ENCODE results near the gene NOP53.
A peak's percentile ranks its signal among the peaks of the same experiment; 100 is the strongest.
"Not testable (repeated sequence)": the region's sequence is repeated elsewhere in the genome, so short reads cannot be mapped to it uniquely, and the experiment has no call there.

NOP53 gene

DNA sequence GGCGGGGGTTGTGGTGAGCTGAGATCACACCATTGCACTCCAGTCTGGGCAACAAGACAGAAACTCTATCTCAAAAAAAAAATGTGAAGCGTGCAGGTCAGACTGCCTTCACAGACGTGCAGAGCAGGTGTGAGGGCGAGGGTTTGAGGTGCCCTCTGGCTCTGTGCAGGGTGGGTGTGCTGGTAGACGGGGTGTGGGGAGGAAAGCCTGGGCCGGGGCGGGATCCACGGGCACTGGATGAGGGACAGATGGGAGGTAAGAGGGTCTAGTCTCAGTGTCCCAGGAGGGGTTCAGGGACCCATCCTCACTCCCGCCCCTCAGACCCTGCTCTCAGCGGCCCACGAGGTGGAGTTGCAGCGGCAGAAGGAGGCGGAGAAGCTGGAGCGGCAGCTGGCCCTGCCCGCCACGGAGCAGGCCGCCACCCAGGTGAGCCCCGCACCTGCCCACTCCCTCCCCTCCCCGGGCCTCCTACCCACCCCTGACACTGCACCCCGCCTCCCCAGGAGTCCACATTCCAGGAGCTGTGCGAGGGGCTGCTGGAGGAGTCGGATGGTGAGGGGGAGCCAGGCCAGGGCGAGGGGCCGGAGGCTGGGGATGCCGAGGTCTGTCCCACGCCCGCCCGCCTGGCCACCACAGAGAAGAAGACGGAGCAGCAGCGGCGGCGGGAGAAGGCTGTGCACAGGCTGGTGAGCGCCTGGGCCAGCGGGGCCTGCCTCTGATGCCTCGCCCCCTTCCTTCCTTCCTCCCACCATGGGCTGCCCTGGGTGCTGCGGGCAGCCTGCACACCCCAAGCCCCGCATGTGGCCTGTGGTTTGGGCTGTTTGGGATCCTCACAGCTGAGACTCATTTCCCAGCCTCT lies 9.1 kb downstream of the NOP53 start:
- DNase-seq (ENCODE audit: low spot score), result no peak

DNA sequence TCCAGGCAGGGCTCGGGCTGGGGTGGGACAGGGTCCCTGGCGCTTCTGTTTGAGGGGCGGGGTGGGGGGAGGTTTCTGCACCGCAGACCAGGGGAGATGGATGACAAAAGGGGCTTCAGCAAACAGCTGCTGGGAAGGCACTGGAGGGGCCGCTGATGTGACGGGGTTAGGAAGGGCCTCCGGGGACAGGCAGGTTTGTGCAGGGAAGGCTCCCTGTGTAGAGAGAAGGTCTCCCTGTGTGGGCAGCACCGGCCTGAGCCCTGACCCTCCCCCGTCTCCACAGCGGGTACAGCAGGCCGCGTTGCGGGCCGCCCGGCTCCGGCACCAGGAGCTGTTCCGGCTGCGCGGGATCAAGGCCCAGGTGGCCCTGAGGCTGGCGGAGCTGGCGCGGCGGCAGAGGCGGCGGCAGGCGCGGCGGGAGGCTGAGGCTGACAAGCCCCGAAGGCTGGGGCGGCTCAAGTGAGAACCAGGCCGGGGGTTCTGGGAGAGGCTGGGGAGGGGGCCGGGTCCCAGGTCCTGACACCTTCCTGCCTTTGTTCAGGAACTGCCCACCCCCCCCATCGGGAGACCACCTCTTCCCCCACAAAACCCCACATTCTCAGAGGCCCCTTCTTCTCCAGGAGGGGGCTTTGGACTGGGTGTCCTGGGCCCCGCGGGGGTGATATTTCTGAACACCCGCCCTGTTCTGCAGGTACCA lies 9.9 kb downstream of the NOP53 start:
- DNase-seq (ENCODE audit: low spot score), result no peak

DNA sequence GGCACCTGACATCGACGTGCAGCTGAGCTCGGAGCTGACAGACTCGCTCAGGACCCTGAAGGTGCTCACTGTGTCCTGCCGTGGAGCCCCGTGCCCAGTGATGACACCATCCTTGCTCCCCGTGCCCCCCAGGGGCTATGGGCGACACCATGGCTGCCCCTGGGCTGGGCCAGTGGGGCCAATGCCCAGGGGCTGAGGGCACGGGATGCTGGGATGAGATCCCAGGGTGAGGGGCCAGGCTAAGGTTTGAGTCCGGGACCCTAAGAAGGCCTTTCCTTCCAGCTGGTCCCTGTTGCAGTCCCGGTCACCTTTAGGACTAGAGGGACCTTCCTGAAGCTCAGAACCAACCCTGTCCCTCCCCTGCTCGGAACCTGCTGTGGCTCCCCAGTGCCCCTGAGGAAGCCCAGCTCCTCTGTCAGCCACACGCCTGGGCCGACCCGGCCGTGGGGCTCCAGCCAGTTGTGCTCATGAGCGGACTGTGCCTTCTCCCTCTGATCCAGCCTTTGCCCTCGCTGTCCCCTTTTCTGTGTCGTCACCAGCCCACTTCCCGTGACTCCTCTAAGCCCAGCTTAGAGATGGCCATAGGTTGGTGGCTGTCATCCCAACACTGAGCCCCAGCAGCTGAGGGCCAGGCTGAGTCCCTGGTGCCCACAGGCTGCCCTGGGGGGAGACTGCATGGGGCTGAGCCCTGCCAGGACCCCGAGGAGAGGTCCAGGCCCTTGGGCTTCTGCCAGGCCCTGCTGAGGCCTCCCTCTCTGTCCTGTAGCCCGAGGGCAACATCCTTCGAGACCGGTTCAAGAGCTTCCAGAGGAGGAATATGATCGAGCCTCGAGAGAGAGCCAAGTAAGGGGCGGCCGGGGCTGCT lies 10.6 kb downstream of the NOP53 start:
- no peak for DNase-seq (ENCODE audit: low spot score)

DNA sequence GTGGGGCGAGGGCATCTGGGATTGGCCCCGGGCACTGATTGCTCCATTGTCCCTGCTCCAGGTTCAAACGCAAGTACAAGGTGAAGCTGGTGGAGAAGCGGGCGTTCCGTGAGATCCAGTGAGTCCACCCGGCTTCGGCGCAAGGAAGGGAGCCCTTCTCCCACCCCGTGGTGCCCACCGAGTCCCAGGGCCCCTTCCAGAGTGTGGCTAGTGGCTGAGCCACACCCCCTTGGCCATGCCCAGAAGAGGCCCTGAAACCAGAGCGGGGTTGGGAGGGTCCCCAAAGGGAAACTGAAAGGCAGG lies 11.2 kb downstream of the NOP53 start:
- DNase-seq (ENCODE audit: low spot score), result no peak

DNA sequence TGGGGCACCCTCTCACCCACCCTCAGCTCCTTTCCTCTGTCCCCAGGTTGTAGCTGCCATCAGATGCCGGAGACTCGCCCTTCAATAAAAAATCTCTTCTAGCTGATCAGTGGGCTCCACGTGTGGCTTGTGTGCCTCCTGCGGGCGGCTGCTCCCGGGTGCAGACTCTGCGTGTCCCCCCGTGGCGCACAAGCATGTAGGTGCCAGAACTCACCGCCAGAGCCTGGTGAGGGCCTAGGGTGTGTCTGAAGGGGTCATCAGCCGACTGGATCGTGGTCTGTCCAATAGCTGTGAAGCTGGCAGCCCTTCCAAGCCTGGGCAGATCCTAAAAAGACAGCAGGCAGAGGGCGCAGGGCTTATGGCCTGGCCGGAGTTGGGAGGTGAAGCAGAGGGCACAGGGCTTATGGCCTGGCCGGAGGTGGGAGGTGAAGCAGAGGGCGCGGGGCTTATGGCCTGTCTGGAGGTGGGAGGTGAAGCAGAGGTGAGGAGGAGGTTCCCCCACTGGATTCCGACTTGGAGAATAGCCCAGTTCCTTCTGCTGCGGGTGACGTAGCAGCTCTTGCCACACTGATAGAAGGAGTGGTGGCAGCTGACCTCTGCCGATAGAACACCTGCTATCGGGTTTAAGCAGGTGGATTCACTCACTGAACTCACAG lies 11.7 kb downstream of the NOP53 start:
- DNase-seq (ENCODE audit: low spot score), result no peak

DNA sequence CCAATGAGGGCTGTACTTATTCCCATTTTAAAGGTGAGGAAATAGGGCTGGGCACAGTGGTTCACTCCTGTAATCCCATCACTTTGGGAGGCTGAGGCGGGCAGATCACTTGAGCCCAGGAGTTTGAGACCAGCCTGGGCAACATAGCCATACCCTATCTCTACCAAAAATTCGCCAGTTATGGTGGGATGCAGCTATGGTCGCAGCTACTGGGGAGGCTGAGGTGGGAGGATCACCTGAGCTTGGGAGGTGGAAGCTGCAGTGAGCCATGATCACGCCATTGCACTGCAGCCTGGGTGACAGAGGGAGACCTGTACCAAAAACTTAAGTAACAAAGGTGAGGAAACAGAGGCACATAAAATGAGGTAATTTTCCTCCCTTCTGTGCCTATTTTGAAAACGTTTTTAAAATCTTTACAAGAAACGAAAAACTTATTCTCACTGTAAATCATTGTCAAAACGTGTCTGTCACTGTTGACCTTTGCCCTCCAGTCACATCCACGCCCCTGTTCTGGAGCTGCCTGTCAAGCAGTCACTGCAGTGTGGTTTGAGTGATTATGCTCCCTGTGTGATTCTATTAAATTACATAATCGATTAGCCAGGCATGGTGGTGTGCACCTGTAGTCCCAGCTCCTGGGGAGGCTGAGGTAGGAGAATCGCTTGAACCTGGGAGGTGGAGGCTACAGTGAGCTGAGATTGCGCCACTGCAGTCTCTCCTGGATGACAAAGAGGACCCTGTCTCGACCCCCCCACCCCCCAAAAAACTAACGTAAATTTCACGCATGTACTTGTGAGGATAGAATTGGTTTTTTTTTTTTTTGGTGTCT lies 12.5 kb downstream of the NOP53 start:
- DNase-seq (ENCODE audit: low spot score), result no peak

DNA sequence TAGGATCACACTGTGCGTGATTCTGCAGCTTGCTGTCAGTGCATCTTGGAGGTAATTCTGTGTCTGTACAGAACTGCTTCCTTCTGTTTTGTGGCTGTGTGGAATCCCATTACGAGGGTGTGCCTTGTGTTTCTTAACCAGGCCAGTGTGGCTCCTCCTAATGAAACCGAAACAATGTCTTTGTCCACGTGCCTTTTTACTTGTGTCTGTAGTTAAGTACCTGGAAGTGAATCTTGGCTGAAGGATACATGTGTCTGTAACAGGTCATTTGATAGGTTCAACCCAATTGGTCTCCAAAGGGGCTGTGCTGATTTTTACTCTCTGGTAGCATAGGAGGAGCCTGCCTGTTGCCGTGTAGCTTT lies 13.1 kb downstream of the NOP53 start:
- no peak for DNase-seq (ENCODE audit: low spot score)

DNA sequence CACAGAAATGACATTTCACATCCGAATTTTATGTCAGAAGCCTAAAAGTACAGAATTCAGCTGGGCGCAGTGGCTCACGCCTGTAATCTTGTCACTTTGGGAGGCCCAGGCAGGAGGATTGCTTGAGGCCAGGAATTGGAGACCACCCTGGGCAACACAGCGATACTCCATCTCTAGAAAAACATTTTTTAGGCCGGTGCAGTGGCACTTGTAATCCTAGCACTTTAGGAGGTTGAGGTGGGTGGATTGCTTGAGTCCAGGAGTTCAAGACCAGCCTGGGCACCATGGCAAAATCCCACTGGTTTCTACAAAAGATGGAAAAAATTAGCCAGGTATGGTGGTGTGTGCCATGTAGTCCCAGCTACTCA lies 15.3 kb downstream of the NOP53 start:
- no peak for DNase-seq (ENCODE audit: low spot score)

DNA sequence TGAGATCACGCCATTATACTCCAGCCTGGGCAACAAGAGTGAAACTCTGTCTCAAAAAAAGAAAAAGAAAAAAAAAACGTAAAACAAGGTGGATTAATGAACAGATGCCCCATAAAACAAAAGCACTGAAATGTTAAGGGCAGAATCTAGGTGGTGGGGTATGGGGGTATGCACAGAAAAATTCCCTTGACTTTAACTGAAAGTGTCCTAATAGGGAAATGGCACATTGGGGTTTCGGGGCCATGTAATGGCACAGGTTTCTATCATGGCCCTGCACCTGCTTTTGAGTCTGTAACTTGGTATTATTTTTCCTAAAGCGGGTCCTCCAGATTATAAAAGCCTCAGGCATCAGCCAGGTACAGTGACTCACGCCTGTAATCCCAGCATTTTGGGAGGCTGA lies 16.2 kb downstream of the NOP53 start:
- DNase-seq (ENCODE audit: low spot score), result no peak

DNA sequence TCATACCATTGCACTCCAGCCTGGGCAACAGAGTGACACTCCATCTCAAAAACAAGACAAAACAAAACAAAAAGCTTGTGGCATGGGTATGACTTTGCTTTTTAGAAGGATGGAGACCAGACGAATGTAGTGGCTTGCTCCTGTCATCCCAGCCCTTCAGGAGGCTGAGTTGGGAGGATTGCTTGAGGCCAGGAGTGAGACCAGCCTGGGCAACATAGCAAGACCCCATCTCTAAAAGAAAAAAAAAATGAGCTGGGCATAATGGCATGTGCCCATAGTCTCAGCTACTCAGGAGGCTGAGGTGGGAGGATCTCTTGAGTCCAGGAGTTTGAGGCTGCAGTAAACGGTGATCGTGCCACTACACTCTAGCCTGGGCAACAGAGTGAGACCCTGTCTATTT lies 16.8 kb downstream of the NOP53 start:
- no peak for DNase-seq (ENCODE audit: low spot score)

DNA sequence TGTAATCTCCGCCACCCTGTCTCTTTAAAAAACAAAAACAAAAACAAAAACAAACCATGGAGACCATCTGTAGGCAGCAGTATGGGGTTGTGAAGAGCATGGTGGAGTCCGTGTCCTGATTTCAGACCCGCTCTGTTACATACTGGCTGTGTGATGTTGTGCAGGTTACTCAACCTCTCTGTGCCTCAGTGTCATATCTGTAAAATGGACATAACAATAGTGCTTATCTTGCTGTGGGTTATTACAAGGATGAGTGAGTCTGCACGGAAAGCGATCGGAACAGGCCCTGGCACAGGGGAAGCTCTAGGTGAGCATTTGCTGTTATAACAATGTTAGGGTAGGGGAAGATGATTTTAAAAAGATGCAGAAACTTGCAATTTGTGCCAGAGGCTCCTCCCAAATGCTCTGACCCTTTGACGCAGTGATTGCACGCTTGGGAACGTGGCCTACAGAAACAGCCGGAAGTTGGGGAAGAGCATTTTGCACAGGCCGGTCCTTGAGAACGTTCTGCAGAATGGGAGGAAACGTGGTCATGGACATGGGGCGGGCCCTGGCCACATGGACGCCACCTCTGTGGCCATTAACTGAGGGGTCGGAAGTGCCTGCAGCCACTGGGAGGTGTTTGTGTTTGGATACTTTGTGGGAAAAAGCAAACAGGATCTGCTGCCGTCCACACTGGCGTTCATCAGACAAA lies 17.4 kb downstream of the NOP53 start:
- no peak for DNase-seq (ENCODE audit: low spot score)

DNA sequence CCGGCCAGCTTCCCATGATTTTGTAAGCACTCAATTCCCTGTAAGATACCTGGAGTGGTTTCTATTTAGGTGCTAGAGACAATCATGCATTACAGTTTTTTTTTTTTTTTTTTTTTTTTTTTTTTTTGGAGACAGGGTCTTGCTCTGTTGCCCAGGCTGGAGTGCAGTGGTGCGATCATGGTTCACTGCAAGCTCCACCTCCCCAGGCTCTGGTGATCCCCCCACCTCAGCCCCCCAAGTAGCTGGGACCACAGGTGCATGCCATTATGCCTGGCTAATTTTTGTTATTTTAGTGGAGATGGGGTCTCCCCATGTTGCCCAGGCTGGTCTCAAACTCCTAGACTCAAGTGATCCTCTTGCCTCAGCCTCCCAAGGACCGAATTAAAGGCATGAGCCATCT lies 19.4 kb downstream of the NOP53 start:
- not testable (repeated sequence) for DNase-seq (ENCODE audit: low spot score)

DNA sequence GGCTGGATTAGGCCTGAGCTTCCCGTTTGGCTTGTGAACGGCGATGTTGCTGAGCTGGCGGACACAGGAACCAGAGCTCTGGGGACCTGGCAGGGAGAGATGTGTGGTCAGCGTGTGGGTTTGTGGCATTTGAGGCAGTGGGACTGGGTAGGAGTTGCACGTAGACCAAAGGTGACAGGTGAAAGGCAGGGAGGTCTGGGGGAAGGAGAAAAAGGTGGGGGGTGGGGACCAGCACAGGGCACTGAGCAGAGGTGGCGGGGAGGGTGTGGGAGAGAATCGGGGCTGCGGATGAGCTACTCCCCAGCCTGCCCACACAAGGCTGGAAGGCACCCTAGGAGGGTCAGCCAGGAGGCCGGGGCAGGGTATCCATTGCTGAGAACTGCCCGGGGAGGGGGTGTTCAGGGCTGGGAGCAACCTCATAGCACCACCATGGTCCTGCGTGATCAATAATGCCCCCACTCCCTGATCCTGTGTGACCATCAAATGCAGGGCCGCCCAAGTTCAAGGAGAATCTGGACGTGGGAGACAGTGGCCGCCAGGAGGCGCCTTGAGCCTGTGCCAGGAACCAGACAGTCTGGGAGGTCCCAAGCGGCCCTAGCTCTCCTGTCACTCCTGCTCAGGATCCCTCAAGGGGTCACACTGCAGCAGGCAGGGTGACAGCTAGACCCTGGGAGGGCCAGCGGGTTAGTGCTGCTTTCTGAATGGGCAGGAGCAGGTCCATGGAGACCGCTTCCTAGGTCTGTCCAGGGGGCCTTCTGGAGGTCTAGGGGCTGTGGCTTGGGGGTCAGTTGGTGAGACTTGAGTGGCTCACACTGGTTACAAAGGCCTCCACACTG lies 20.4 kb downstream of the NOP53 start:
- DNase-seq (ENCODE audit: low spot score), result peak; percentile 88

DNA sequence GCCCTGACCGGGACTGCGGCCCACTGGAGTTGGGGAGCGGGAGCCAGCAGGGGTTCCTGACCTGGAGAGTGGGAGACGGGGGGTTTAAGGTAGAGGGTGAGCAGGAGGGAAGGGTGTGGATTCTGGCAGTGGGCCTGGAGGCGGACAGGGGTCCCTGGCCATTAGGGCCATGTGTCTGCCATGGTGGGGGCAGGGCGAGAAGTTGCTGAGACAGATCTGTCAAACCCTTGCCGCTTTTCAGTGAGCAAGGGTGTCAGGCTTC lies 20.9 kb downstream of the NOP53 start:
- DNase-seq (ENCODE audit: low spot score), result no peak

DNA sequence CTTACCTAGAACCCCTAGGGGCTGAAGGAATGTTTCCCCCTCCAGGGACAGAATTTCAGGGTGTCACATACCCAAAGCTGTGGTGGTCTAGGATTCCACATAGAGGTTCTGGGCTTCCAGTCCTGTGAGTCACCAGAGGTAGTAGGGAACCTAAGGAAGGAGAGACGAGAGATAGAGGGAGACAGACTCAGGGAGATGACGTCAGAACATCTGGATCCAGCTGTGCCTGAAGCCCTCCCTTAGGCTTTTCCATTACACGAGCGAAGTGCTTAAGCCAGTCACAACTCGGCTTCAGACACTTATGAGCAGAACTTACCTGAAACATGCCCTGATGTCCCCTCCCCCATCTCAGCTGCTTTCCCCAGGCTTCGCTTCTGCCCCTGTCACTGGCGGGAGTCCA lies 21.3 kb downstream of the NOP53 start:
- no peak for DNase-seq (ENCODE audit: low spot score)

DNA sequence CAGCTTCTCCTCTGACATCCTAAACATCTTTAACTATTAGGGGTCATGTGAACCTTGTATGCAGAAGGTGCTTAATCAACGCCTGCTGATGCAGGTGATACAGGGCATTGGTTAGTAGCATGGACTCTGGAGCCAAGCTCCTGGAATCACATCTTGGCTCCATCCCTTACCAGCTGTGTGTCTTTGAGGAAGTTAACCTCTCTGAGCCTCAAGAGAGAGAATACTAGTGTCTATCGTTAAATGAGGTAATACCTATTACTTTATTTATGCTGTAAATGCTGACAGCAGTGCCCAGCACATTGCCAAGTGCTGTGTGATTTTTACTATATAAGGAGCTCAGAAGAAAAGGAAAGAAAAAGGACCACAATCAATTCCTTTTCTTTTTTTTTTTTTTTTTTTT lies 22.0 kb downstream of the NOP53 start:
- DNase-seq (ENCODE audit: low spot score), result no peak

DNA sequence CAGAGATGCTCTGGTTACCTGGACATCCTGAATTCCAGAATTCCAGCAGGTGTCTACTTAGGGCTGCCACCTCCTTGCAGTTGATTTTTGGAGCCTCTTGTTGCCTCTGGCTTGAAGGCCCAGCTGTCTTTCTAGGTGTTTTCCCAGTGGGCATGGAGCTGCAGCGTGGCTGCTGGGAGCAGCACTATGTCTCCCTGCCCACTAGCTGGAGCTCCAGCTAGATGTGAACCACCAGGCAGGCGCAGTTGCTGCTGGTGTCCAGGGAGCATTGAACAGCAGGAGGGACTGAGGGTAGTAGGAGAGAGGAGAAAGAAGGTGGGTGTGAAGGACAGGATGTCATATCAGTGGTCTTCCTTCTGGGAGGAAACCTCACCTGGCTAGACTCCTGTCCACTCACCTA lies 23.3 kb downstream of the NOP53 start:
- DNase-seq (ENCODE audit: low spot score), result no peak

DNA sequence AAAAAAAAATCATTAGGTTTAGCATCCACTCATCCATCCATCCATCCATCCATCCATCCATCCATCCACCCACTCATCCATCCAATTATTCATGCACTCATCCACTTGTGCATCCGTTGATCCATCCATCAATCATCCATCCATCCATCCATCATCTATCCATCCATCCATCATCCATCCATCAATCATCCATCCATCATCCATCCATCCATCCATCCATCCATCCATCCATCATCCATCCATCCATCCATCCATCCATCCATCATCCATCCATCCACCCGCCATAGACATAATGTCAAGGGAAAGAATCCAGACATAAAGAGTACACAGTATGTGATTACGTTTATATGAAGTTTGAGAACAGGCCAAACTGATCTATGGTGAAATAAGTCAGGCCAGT lies 24.2 kb downstream of the NOP53 start:
- no peak for DNase-seq (ENCODE audit: low spot score)

DNA sequence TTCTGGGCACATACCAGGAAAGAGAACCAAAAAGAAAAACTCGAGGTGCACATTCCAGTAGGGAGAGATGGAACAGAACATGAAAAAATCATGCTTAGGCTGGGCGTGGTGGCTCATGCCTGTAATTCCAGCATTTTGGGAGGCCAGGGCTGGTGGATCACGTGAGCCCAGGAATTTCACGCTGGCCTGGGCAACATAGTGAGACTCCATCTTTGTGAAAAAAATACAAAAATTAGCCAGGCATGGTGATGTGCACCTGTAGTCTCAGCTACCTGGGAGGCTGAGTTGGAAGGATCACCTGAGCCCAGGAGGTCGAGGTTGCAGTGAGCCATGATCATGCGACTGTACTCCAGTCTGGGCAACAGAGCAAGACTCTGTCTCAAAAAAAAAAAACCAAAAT lies 25.9 kb downstream of the NOP53 start:
- not testable (repeated sequence) for DNase-seq (ENCODE audit: low spot score)

DNA sequence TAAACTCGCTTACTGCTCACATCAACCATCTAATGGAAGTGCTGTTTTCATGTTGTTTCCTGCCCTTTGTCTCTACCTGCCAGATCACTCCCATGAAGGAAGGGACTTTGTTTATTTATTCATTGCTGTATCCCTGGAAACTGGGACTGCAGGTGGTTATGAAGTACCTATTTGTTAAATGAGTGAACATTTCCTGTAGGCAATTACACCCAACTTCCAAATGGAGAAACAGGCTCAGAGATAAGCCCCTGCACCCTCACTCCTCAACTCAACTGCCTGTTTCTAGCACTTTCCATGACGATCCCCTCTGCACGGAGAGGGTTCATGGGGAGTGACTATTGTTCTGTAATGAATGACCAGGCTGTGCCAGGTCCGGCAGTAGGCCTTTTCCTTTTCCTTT lies 31.2 kb downstream of the NOP53 start:
- no peak for DNase-seq (ENCODE audit: low spot score)

Data from D341Med (cell line).